ENCODE results near the gene STPG2.

Gene STPG2

GRCh38 chr4:97525236-97525635, 618.0 kb downstream of the STPG2 start:
- DNase-seq (ENCODE audit: low read depth in 2 of 3, low spot score in 1 of 3) = no peak

GRCh38 chr4:97517939-97518338, 625.3 kb downstream of the STPG2 start:
- no peak for DNase-seq (ENCODE audit: low read depth in 2 of 3, low spot score in 1 of 3)

- no peak for DNase-seq (ENCODE audit: low read depth in 2 of 3, low spot score in 1 of 3)
Measured at GRCh38 chr4:97513917-97514316, 629.4 kb downstream of the STPG2 start.
